HG03039 (cell line): ENCODE results near the gene LARGE1.

Experiments used
- ATAC-seq: cut with Tn5 transposase; IDR thresholded peaks from one replicate; pipeline ENCODE4 v1.9.1; 2021; ENCODE audit warnings: mild to moderate bottlenecking, moderate library complexity; ENCODE audit not compliant: unreplicated experiment

The LARGE1 gene

GRCh38 chr22:33741025-33741424, 179.3 kb downstream of the LARGE1 start:
- no peak for ATAC-seq

- ATAC-seq, result no peak
Measured at GRCh38 chr22:33739516-33739915, 180.8 kb downstream of the LARGE1 start.

GRCh38 chr22:33737662-33738061, 182.6 kb downstream of the LARGE1 start:
- no peak for ATAC-seq

GRCh38 chr22:33735978-33736377, 184.3 kb downstream of the LARGE1 start:
- no peak for ATAC-seq

- ATAC-seq, result no peak
Measured at GRCh38 chr22:33728847-33729246, 191.4 kb downstream of the LARGE1 start.

GRCh38 chr22:33726294-33726734, 194.0 kb downstream of the LARGE1 start:
- ATAC-seq, result no peak

- no peak for ATAC-seq
Measured at GRCh38 chr22:33723915-33724314, 196.4 kb downstream of the LARGE1 start.

- ATAC-seq, result no peak
Measured at GRCh38 chr22:33722816-33723215, 197.5 kb downstream of the LARGE1 start.

GRCh38 chr22:33720166-33720878, 200.0 kb downstream of the LARGE1 start:
- no peak for ATAC-seq

- ATAC-seq, result no peak
Measured at GRCh38 chr22:33717694-33718396, 202.4 kb downstream of the LARGE1 start.

- no peak for ATAC-seq
Measured at GRCh38 chr22:33715237-33715985, 204.9 kb downstream of the LARGE1 start.

GRCh38 chr22:33710326-33710725, 209.9 kb downstream of the LARGE1 start:
- no peak for ATAC-seq

GRCh38 chr22:33707581-33707980, 212.7 kb downstream of the LARGE1 start:
- no peak for ATAC-seq

GRCh38 chr22:33706100-33706499, 214.2 kb downstream of the LARGE1 start:
- no peak for ATAC-seq

GRCh38 chr22:33699176-33699575, 221.1 kb downstream of the LARGE1 start:
- ATAC-seq, result no peak

- no peak for ATAC-seq
Measured at GRCh38 chr22:33697640-33698039, 222.6 kb downstream of the LARGE1 start.

- no peak for ATAC-seq
Measured at GRCh38 chr22:33691057-33691630, 229.1 kb downstream of the LARGE1 start.

GRCh38 chr22:33688903-33689302, 231.4 kb downstream of the LARGE1 start:
- no peak for ATAC-seq

GRCh38 chr22:33687464-33687863, 232.8 kb downstream of the LARGE1 start:
- no peak for ATAC-seq

GRCh38 chr22:33684087-33684486, 236.2 kb downstream of the LARGE1 start:
- no peak for ATAC-seq

GRCh38 chr22:33682927-33683326, 237.3 kb downstream of the LARGE1 start:
- ATAC-seq, result no peak
